Esophagus (tissue), 2 donors: Measurements from ENCODE around the gene GRM3. TPM values are rescaled to one million over a fixed set of nuclear protein-coding genes. Genes with fewer than 3 reads are reported as not detected.

Experiments
- H3K27ac ChIP-seq, 2 donors: one replicate each; pipeline ENCODE4 v1.5.1; 2013; ENCODE audit warnings: low read depth in 2 of 2, mild to moderate bottlenecking in 2 of 2, inconsistent platforms in 1 of 2, low read length in 1 of 2, moderate library complexity in 1 of 2
- H3K27me3 ChIP-seq, 2 donors: one replicate each; pipeline ENCODE4 v1.6.1; 2013; ENCODE audit warnings: low read length in 2 of 2, control low read depth in 1 of 2, mild to moderate bottlenecking in 1 of 2; ENCODE audit not compliant: insufficient read depth in 2 of 2, control insufficient read depth in 1 of 2
- H3K36me3 ChIP-seq, 2 donors: one replicate each; pipeline ENCODE4 v1.6.1; 2013; ENCODE audit warnings: low read length in 1 of 2; ENCODE audit not compliant: control insufficient read depth in 2 of 2, insufficient read depth in 2 of 2
- H3K4me1 ChIP-seq, 2 donors: one replicate each; pipeline ENCODE4 v1.6.1; 2013; ENCODE audit warnings: low read length in 1 of 2; ENCODE audit not compliant: control insufficient read depth in 2 of 2, insufficient read depth in 2 of 2
- H3K4me3 ChIP-seq, 2 donors: one replicate each; pipeline ENCODE4 v1.5.1; 2013; ENCODE audit warnings: low read length in 2 of 2, mild to moderate bottlenecking in 2 of 2, low read depth in 1 of 2, moderate library complexity in 1 of 2
- H3K9me3 ChIP-seq, 2 donors: one replicate each; pipeline ENCODE4 v1.6.1; 2013; ENCODE audit warnings: mild to moderate bottlenecking in 2 of 2, low read depth in 1 of 2, low read length in 1 of 2, moderate library complexity in 1 of 2; ENCODE audit not compliant: control insufficient read depth in 2 of 2, insufficient read depth in 1 of 2
- WGBS, 2 donors: extraction: QIAGEN DNeasy Blood & Tissue Kit; methylation state at CpG; one replicate each; pipeline ENCODE4 v1.1.7; 2013; 5-methylcytosine and 5-hydroxymethylcytosine counted together
- polyA plus RNA-seq, 2 donors: library from polyadenylated mRNA; stranded (reverse); fragments of 200-250 nt; gene quantifications; one replicate each; pipeline ENCODE4 v1.2.3, GENCODE V29; 2013
- donor health status: healthy with polysubstance abuse.
- donor health status: Bipolar disorder and iron deficiency.

Gene GRM3
- polyA plus RNA-seq, 2 donors = 0.02 to 0.05 TPM

GRCh38 chr7:86775203-86775602 lies 131.5 kb downstream of the GRM3 start:
- Histone ChIP-seq H3K9me3 (no peaks in the 10 kb centered on the region), H3K27me3 (no peaks in the 10 kb centered on the region), H3K36me3 (no peaks in the 10 kb centered on the region)

DNA sequence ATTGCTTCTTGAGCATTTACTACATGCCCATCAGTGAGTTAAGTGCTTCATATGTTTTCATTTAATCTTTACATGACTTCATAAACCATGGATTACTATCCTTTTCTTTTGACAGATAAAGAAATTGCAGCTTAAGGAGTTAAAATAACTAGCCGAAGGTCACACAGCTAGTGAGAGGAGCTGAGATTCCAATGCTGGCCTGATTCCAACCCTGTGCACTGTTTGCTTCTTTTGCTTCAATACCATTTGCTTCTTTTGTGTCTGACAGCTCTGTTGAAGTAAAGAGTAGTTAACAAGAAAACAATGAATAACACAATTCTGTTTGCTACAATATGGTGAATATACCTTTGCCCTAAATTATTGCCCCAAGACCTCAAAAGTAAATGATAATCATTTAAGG lies 132.4 kb downstream of the GRM3 start:
- Histone ChIP-seq H3K4me3 (no peak overlapping the region), H3K27me3 (no peaks in the 10 kb centered on the region), H3K36me3 (no peaks in the 10 kb centered on the region), H3K9me3 (no peaks in the 10 kb centered on the region), H3K4me1 (no peaks in the 10 kb centered on the region), H3K27ac (no peak overlapping the region)
- 12 to 30% methylated on average over 1 of the region's 1 CpG for WGBS, 2 donors

More at GRCh38 chr7:86775203-86775602, 131.5 kb downstream of the GRM3 start:
- Histone ChIP-seq H3K4me3 (no peak overlapping the region), H3K27ac (no peak overlapping the region), H3K4me1 (no peaks in the 10 kb centered on the region)

DNA sequence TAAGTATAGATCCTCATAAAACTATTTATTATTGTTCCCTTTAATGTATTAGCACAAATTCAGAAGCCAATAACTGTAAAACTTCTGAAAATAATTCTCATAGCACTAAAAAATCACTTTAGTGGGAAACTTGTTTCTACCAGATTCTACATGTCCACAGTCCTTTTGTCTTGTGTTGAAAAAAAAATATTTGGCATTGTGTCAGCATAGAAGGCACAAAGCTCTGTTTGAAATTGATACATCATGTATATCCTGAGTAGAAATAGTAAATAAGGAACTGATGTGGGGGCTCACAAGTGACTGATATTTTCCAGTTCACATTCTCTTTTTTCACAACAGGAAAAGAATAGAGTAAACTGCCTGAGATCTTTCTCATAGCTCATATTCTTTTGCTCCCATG lies 134.6 kb downstream of the GRM3 start:
- H3K36me3 ChIP-seq = no peaks in the 10 kb centered on the region
- H3K4me3 ChIP-seq = no peak overlapping the region
- no peaks in the 10 kb centered on the region for H3K9me3 ChIP-seq
- H3K27ac ChIP-seq = no peak overlapping the region
- H3K4me1 ChIP-seq = no peaks in the 10 kb centered on the region
- no peaks in the 10 kb centered on the region for H3K27me3 ChIP-seq

- H3K4me3 ChIP-seq = no peak overlapping the region
- H3K27ac ChIP-seq = no peak overlapping the region
- H3K4me1 ChIP-seq = no peaks in the 10 kb centered on the region
- no peaks in the 10 kb centered on the region for H3K36me3 ChIP-seq
- H3K27me3 ChIP-seq = no peaks in the 10 kb centered on the region
- peaks cover 0 to 6% of the 10 kb centered on the region in 2 donors for H3K9me3 ChIP-seq
- 52 to 69% methylated on average over 2 of the region's 2 CpGs for WGBS, 2 donors
Measured at GRCh38 chr7:86784765-86785164, 141.1 kb downstream of the GRM3 start.

- Histone ChIP-seq H3K36me3 (no peaks in the 10 kb centered on the region), H3K27ac (no peak overlapping the region), H3K4me3 (no peak overlapping the region), H3K27me3 (no peaks in the 10 kb centered on the region), H3K9me3 (peaks cover 0 to 6% of the 10 kb centered on the region in 2 donors), H3K4me1 (no peaks in the 10 kb centered on the region)
- WGBS, 2 donors = 67 to 76% methylated on average over 3 of the region's 3 CpGs
Measured at GRCh38 chr7:86785641-86786040, 141.9 kb downstream of the GRM3 start.

GRCh38 chr7:86786376-86786775 lies 142.7 kb downstream of the GRM3 start:
- H3K4me3 ChIP-seq = no peak overlapping the region
- H3K36me3 ChIP-seq = no peaks in the 10 kb centered on the region
- H3K4me1 ChIP-seq = no peaks in the 10 kb centered on the region
- no peaks in the 10 kb centered on the region for H3K27me3 ChIP-seq
- 96 to 98% methylated on average over 36 of the region's 36 CpGs for WGBS, 2 donors
- H3K9me3 ChIP-seq = peaks cover 0 to 6% of the 10 kb centered on the region in 2 donors
- no peak overlapping the region for H3K27ac ChIP-seq

- Histone ChIP-seq H3K27ac (no peak overlapping the region), H3K9me3 (peaks cover 0 to 6% of the 10 kb centered on the region in 2 donors), H3K4me1 (no peaks in the 10 kb centered on the region), H3K4me3 (no peak overlapping the region), H3K36me3 (no peaks in the 10 kb centered on the region), H3K27me3 (no peaks in the 10 kb centered on the region)
- WGBS, 2 donors = 39 to 43% methylated on average over 1 of the region's 1 CpG
Measured at GRCh38 chr7:86788948-86789347, 145.2 kb downstream of the GRM3 start.

DNA sequence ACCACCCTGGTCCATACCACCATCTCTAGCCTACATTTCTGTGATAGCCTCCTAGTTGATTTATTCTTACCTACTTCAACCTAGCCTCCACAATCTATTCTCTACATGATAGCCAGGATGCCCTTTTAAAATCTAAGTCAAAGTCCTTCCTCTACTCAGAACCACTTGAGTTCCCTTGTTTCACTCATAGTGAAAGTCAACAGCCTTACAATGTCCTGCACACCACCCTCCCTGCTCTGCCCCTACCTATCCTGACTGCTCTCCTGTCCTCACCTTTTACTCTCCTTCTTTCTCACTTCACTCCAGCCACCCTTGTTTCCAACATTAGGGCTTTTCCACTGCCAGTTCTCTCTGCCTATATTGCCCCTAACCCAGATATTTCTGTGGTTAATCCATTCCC lies 146.7 kb downstream of the GRM3 start:
- Histone ChIP-seq H3K4me3 (no peak overlapping the region), H3K27me3 (no peaks in the 10 kb centered on the region), H3K36me3 (no peaks in the 10 kb centered on the region), H3K27ac (no peak overlapping the region), H3K4me1 (no peaks in the 10 kb centered on the region), H3K9me3 (peaks cover 0 to 6% of the 10 kb centered on the region in 2 donors)

GRCh38 chr7:86792260-86792659 lies 148.6 kb downstream of the GRM3 start:
- no peaks in the 10 kb centered on the region for H3K4me1 ChIP-seq
- no peaks in the 10 kb centered on the region for H3K27me3 ChIP-seq
- H3K4me3 ChIP-seq = no peak overlapping the region
- no peaks in the 10 kb centered on the region for H3K9me3 ChIP-seq
- no peaks in the 10 kb centered on the region for H3K36me3 ChIP-seq
- 42 to 51% methylated on average over 2 of the region's 2 CpGs for WGBS, 2 donors
- H3K27ac ChIP-seq = no peak overlapping the region

GRCh38 chr7:86793136-86793535 lies 149.4 kb downstream of the GRM3 start:
- 14 to 17% methylated on average over 1 of the region's 1 CpG for WGBS, 2 donors
- Histone ChIP-seq H3K27ac (no peak overlapping the region), H3K9me3 (peaks cover 0 to 3% of the 10 kb centered on the region in 2 donors), H3K4me3 (no peak overlapping the region), H3K4me1 (no peaks in the 10 kb centered on the region), H3K27me3 (no peaks in the 10 kb centered on the region), H3K36me3 (no peaks in the 10 kb centered on the region)
